Breast epithelium (tissue), 3 donors: Measurements from ENCODE around the gene PBX4.

Experiments
- CTCF ChIP-seq, 3 donors: fragments of 450-650 bp; IDR thresholded peaks; one replicate each; pipeline ENCODE4 v1.5.1; 2016 to 2017; ENCODE audit warnings: antibody characterized with exemption in 3 of 3, mild to moderate bottlenecking in 3 of 3, moderate library complexity in 3 of 3
- POLR2A ChIP-seq: fragments of 450-650 bp; IDR thresholded peaks from one replicate; pipeline ENCODE4 v1.6.1; 2016; ENCODE audit warnings: antibody characterized with exemption, mild to moderate bottlenecking, moderate library complexity
- POLR2AphosphoS5 ChIP-seq, 3 donors: sonication (generic); formaldehyde crosslinking; IDR thresholded peaks; one replicate each; pipeline ENCODE4 v1.6.1; 2017; ENCODE audit warnings: antibody characterized with exemption in 3 of 3

- TF ChIP-seq POLR2AphosphoS5 (IDR thresholded peaks at IDR 0.05) (no peak), CTCF (IDR thresholded peaks at IDR 0.05) (no peak), POLR2A (no peak)
Observed at GRCh38 chr19:19602713-19603324, 15.7 kb downstream of the PBX4 start.
